Measurements from ENCODE around the gene TUBGCP6.

The TUBGCP6 gene

GRCh38 chr22:50250555-50251476 is 6.0 kb upstream of the TUBGCP6 start, which contains the start of gene HDAC10:
Gene HDAC10, minus strand, starts transcription at chr22:50251265. Its CDS starts 233 bp downstream, at chr22:50251032.
- H3K9ac ChIP-seq (ENCODE audit: low read depth, low read length): peak within 1 kb of the TSS; percentile 60
- H3K4me1 ChIP-seq (ENCODE audit: control insufficient read depth, insufficient read depth, low read length): no peaks in the 10 kb centered on the region
- no peaks in the 10 kb centered on the region for H3K27me3 ChIP-seq (ENCODE audit: control insufficient read depth, insufficient read depth, low read length)
- peaks cover 25% of the 10 kb centered on the region for H3K36me3 ChIP-seq (ENCODE audit: control insufficient read depth, insufficient read depth, low read length)
- peak within 1 kb of the TSS; percentile 74 for H3K4me3 ChIP-seq (ENCODE audit: low read depth, low read length)
- no peaks in the 10 kb centered on the region for H3K9me3 ChIP-seq (ENCODE audit: control insufficient read depth, insufficient read depth, low read length)

- no peaks in the 10 kb centered on the region for H3K4me1 ChIP-seq (ENCODE audit: control insufficient read depth, insufficient read depth, low read length)
- no peak overlapping the region for H3K9ac ChIP-seq (ENCODE audit: low read depth, low read length)
- H3K36me3 ChIP-seq (ENCODE audit: control insufficient read depth, insufficient read depth, low read length): peaks cover 23% of the 10 kb centered on the region
- H3K27me3 ChIP-seq (ENCODE audit: control insufficient read depth, insufficient read depth, low read length): no peaks in the 10 kb centered on the region
- no peak overlapping the region for H3K4me3 ChIP-seq (ENCODE audit: low read depth, low read length)
- no peaks in the 10 kb centered on the region for H3K9me3 ChIP-seq (ENCODE audit: control insufficient read depth, insufficient read depth, low read length)
Observed at GRCh38 chr22:50250249-50250554, 5.4 kb upstream of the TUBGCP6 start.

- H3K9ac ChIP-seq (ENCODE audit: low read depth, low read length): no peak overlapping the region
- no peaks in the 10 kb centered on the region for H3K9me3 ChIP-seq (ENCODE audit: control insufficient read depth, insufficient read depth, low read length)
- no peak overlapping the region for H3K4me3 ChIP-seq (ENCODE audit: low read depth, low read length)
- peaks cover 17% of the 10 kb centered on the region for H3K36me3 ChIP-seq (ENCODE audit: control insufficient read depth, insufficient read depth, low read length)
- no peaks in the 10 kb centered on the region for H3K27me3 ChIP-seq (ENCODE audit: control insufficient read depth, insufficient read depth, low read length)
- no peaks in the 10 kb centered on the region for H3K4me1 ChIP-seq (ENCODE audit: control insufficient read depth, insufficient read depth, low read length)
Observed at GRCh38 chr22:50249341-50250248, 4.8 kb upstream of the TUBGCP6 start.

- Histone ChIP-seq H3K9me3 (ENCODE audit: control insufficient read depth, insufficient read depth, low read length) (no peaks in the 10 kb centered on the region), H3K9ac (ENCODE audit: low read depth, low read length) (no peak overlapping the region), H3K4me3 (ENCODE audit: low read depth, low read length) (no peak overlapping the region), H3K4me1 (ENCODE audit: control insufficient read depth, insufficient read depth, low read length) (peaks cover 4% of the 10 kb centered on the region), H3K36me3 (ENCODE audit: control insufficient read depth, insufficient read depth, low read length) (peaks cover 15% of the 10 kb centered on the region), H3K27me3 (ENCODE audit: control insufficient read depth, insufficient read depth, low read length) (no peaks in the 10 kb centered on the region)
Observed at GRCh38 chr22:50248196-50249081, 3.6 kb upstream of the TUBGCP6 start.

- H3K9ac ChIP-seq (ENCODE audit: low read depth, low read length): no peak overlapping the region
- H3K9me3 ChIP-seq (ENCODE audit: control insufficient read depth, insufficient read depth, low read length): no peaks in the 10 kb centered on the region
- H3K4me1 ChIP-seq (ENCODE audit: control insufficient read depth, insufficient read depth, low read length): peaks cover 4% of the 10 kb centered on the region
- peaks cover 15% of the 10 kb centered on the region for H3K36me3 ChIP-seq (ENCODE audit: control insufficient read depth, insufficient read depth, low read length)
- H3K27me3 ChIP-seq (ENCODE audit: control insufficient read depth, insufficient read depth, low read length): no peaks in the 10 kb centered on the region
- no peak overlapping the region for H3K4me3 ChIP-seq (ENCODE audit: low read depth, low read length)
Observed at GRCh38 chr22:50247748-50248147, 2.9 kb upstream of the TUBGCP6 start.

- H3K36me3 ChIP-seq (ENCODE audit: control insufficient read depth, insufficient read depth, low read length): peaks cover 15% of the 10 kb centered on the region
- no peaks in the 10 kb centered on the region for H3K27me3 ChIP-seq (ENCODE audit: control insufficient read depth, insufficient read depth, low read length)
- no peak overlapping the region for H3K9ac ChIP-seq (ENCODE audit: low read depth, low read length)
- no peaks in the 10 kb centered on the region for H3K9me3 ChIP-seq (ENCODE audit: control insufficient read depth, insufficient read depth, low read length)
- peaks cover 4% of the 10 kb centered on the region for H3K4me1 ChIP-seq (ENCODE audit: control insufficient read depth, insufficient read depth, low read length)
- peak overlapping the region; percentile 93 for H3K4me3 ChIP-seq (ENCODE audit: low read depth, low read length)
Observed at GRCh38 chr22:50246242-50247175, 1.7 kb upstream of the TUBGCP6 start.

- Histone ChIP-seq H3K9ac (ENCODE audit: low read depth, low read length) (peak overlapping the region; percentile 85), H3K4me3 (ENCODE audit: low read depth, low read length) (peak overlapping the region; percentile 93), H3K4me1 (ENCODE audit: control insufficient read depth, insufficient read depth, low read length) (peaks cover 4% of the 10 kb centered on the region), H3K27me3 (ENCODE audit: control insufficient read depth, insufficient read depth, low read length) (no peaks in the 10 kb centered on the region), H3K36me3 (ENCODE audit: control insufficient read depth, insufficient read depth, low read length) (peaks cover 15% of the 10 kb centered on the region), H3K9me3 (ENCODE audit: control insufficient read depth, insufficient read depth, low read length) (no peaks in the 10 kb centered on the region)
Observed at GRCh38 chr22:50245214-50246072, 620 bp upstream of the TUBGCP6 start.

- Histone ChIP-seq H3K27me3 (ENCODE audit: control insufficient read depth, insufficient read depth, low read length) (no peaks in the 10 kb centered on the region), H3K4me3 (ENCODE audit: low read depth, low read length) (peak overlapping the region; percentile 93), H3K4me1 (ENCODE audit: control insufficient read depth, insufficient read depth, low read length) (peaks cover 4% of the 10 kb centered on the region), H3K36me3 (ENCODE audit: control insufficient read depth, insufficient read depth, low read length) (peaks cover 16% of the 10 kb centered on the region), H3K9me3 (ENCODE audit: control insufficient read depth, insufficient read depth, low read length) (no peaks in the 10 kb centered on the region), H3K9ac (ENCODE audit: low read depth, low read length) (no peak overlapping the region)
Observed at GRCh38 chr22:50243685-50244419, 971 bp downstream of the TUBGCP6 start.

GRCh38 chr22:50242406-50242949 is 2.3 kb downstream of the TUBGCP6 start:
- no peaks in the 10 kb centered on the region for H3K27me3 ChIP-seq (ENCODE audit: control insufficient read depth, insufficient read depth, low read length)
- peaks cover 4% of the 10 kb centered on the region for H3K4me1 ChIP-seq (ENCODE audit: control insufficient read depth, insufficient read depth, low read length)
- no peaks in the 10 kb centered on the region for H3K9me3 ChIP-seq (ENCODE audit: control insufficient read depth, insufficient read depth, low read length)
- H3K9ac ChIP-seq (ENCODE audit: low read depth, low read length): no peak overlapping the region
- H3K4me3 ChIP-seq (ENCODE audit: low read depth, low read length): no peak overlapping the region
- H3K36me3 ChIP-seq (ENCODE audit: control insufficient read depth, insufficient read depth, low read length): peaks cover 12% of the 10 kb centered on the region

Measured in iPS-15b (cell line).